Fibroblast of pulmonary artery (primary cell): ENCODE measurements around the gene SLC35E2B.
"Not testable (repeated sequence)": the region's sequence is repeated elsewhere in the genome, so short reads cannot be mapped to it uniquely, and the experiment has no call there.

Experiments
- DNase-seq: peaks from one replicate; pipeline ENCODE4 v3.0.0-alpha.2; 2010; ENCODE audit warnings: low read depth
- H3K4me3 ChIP-seq: replicated peaks from 2 replicates; pipeline ENCODE4 v1.5.1; 2011; ENCODE audit warnings: low read depth, mild to moderate bottlenecking, control low read depth, low read length, moderate library complexity
- TF ChIP-seq, protein P1 (sequence below): IDR thresholded peaks from 2 replicates; pipeline ENCODE4 v1.5.1; 2011; ENCODE audit warnings: mild to moderate bottlenecking, control low read depth, low read length, inconsistent platforms; ENCODE audit errors: missing control alignments

Gene SLC35E2B

DNA sequence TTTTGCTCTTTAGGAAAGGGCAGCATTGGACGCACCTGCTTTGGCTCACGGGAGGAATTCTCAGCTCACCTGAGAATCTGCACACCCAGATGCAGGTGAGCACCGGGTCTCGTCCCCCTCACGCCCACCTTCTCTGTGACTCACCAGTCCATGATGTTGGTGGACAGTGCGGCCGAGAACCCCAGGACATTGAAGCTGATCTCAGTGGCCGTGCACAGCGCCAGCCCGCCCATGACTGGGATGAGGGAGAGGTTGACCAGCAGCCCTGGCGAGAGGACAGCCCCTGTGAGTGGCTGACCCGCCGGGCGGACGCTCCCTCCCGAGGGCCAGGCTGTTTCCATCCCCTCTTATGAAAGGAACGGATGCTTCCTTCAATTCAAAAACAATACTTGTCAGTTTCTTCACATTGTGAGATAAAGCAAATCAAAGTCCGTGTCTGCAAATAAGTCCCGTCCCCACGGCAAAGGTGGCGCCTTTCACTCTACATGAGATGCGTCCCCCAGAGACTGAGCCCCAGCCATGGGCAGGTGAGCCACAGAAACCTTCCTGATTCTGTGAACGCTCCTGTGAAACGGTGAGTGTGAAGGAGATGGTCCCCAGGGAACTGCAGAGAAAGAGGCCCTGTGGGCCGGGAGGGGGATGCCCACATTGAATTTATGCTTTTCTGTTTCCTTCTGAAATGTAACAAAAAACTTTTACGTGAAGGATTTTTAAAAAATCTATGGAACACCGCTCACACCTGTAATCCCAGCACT, 21.1 kb downstream of the SLC35E2B start:
- H3K4me3 ChIP-seq, result no peak overlapping the region
- TF ChIP-seq, protein P1, sequence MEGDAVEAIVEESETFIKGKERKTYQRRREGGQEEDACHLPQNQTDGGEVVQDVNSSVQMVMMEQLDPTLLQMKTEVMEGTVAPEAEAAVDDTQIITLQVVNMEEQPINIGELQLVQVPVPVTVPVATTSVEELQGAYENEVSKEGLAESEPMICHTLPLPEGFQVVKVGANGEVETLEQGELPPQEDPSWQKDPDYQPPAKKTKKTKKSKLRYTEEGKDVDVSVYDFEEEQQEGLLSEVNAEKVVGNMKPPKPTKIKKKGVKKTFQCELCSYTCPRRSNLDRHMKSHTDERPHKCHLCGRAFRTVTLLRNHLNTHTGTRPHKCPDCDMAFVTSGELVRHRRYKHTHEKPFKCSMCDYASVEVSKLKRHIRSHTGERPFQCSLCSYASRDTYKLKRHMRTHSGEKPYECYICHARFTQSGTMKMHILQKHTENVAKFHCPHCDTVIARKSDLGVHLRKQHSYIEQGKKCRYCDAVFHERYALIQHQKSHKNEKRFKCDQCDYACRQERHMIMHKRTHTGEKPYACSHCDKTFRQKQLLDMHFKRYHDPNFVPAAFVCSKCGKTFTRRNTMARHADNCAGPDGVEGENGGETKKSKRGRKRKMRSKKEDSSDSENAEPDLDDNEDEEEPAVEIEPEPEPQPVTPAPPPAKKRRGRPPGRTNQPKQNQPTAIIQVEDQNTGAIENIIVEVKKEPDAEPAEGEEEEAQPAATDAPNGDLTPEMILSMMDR, result no peak
- no peak for DNase-seq

DNA sequence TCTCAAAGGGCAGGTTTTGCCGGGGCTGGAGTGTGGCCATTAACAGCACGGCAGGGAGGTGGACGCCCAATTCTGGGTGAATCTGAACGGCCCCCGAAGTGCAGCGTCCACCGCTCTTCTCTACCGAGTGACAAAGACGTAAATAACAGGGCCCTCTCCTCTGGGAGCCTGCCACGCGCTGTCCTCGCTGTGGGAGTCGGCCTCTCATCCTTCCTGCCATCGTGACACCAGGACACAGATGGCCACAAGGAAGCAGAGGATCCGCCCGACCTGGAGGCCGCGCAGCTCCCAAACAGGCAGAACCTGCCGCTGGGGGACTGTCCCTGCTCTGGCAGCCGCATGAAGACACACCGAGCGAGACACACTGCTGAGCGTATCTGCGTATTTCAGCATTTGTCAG, 21.7 kb downstream of the SLC35E2B start:
- H3K4me3 ChIP-seq, result no peak overlapping the region
- TF ChIP-seq, protein P1, result no peak
- no peak for DNase-seq

DNA sequence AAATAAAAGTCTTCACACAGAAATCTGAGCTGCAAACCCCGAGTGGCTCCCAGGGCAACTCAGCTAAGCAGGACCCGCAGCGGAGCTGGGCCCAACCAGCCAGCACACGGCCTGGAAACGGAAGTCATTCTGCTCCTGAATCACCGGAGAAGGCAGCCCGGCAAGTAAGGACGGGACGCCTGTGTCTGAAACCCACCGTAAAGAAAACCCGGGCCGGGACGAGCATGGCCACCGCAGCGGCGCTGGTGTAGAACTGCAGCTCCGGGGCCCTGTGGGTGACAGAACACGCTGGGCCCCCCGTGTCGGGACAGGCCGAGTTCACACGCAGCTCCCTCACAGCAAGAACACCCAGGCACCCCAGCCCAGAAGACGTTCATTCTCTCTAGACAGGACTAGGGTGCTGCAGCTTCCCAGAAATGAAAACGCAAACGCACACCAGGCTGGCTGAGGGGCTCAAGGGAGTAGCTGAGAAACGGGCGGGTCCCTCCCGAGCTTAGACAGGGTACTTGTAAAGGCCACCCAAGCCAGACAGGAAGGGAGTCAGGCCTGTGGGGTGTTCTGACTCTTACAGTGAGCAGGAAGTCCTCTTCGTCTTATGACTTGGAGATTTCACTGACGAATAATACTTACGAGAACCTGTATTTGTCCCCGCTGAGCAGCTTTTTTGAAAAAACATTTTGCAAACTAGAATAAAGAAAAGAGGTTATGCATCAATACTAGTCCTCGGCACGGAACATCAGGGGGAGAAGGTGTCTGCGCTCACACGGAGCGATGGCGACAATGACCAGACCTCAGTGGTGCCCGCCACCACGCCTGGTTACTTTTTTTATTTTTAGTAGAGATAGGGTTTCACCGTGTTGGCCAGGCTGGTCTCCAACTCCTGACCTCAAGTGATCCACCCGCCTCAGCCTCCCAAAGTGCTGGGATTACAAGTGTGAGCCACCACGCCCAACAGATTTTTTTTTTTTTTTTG, 22.8 kb downstream of the SLC35E2B start:
- no peak for DNase-seq
- H3K4me3 ChIP-seq, result no peak overlapping the region
- TF ChIP-seq, protein P1, result no peak

DNA sequence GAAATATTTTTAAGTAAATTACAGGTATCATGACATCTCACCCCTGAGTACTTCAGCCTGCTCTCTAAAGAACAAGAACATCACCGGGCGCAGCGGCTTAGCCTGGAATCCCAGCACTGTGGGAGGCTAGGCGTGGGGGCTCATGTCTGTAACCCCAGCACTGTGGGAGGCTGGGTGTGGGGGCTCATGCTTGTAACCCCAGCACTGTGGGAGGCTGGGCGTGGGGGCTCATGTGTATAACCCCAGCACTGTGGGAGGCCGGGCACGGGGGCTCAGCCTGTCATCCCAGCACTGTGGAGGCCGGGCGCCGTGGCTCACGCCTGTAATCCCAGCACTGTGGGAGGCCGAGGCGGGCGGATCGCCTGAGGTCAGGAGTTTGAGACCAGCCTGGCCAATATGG, 26.1 kb downstream of the SLC35E2B start:
- no peak for DNase-seq
- H3K4me3 ChIP-seq, result no peak overlapping the region
- TF ChIP-seq, protein P1, result no peak

- TF ChIP-seq, protein P1, result peak; percentile 37
- H3K4me3 ChIP-seq, result no peak overlapping the region
- DNase-seq, result no peak
Observed at GRCh38 chr1:1665815-1666251, 26.8 kb downstream of the SLC35E2B start.

DNA sequence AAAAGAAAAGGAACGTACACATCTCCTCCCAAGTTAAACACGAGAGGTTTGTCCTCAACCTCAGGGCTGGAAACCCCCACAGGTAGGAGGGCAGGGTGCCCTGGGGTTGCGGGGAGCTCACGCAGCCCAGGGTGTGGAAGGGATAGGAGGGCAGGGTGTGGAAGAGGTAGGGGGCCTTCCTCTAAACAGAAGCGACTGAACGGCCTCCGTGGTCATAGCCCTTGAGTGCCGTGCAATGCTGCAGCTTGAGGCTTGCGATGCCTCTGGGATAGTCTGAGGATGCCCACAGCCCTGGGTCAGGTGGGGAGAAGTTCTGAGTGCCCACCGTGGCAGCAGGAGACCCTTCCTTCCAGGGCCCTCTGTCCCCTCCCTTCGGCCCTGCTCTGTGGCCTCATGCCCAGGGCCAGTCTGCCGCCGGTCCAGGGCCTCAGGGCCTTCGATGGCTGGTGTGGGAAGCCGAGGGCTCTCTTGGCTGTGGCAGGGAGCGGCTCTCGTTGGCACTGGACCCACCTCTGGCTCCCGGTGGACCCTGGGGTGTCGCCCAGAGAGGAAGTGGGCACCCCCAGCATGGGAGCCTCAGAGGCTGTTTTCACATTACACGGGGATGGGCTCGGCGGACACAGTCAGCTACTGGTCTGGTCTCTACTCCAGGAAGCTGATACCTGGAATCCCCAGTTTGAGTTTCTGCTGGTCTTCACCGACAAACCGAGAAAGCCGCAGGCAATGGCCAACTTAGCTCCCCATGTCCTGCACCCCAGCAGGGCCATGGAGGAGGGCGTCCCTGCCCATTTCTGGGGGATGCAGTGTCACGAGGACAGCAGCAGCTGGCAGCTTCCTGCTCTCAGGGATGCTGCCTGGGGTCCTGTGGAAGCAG, 27.4 kb downstream of the SLC35E2B start:
- TF ChIP-seq, protein P1, result no peak
- H3K4me3 ChIP-seq, result no peak overlapping the region
- DNase-seq, result no peak

GRCh38 chr1:1664318-1664717, 28.3 kb downstream of the SLC35E2B start:
- not testable (repeated sequence) for DNase-seq, H3K4me3 ChIP-seq

GRCh38 chr1:1662830-1663560, 29.6 kb downstream of the SLC35E2B start:
- DNase-seq, H3K4me3 ChIP-seq: not testable (repeated sequence)

- DNase-seq, H3K4me3 ChIP-seq: not testable (repeated sequence)
Observed at GRCh38 chr1:1662392-1662791, 30.2 kb downstream of the SLC35E2B start.
